Measurements from ENCODE around the gene RALGAPB.
"Not testable (repeated sequence)": the region's sequence is repeated elsewhere in the genome, so short reads cannot be mapped to it uniquely, and the experiment has no call there.

Gene RALGAPB

DNA sequence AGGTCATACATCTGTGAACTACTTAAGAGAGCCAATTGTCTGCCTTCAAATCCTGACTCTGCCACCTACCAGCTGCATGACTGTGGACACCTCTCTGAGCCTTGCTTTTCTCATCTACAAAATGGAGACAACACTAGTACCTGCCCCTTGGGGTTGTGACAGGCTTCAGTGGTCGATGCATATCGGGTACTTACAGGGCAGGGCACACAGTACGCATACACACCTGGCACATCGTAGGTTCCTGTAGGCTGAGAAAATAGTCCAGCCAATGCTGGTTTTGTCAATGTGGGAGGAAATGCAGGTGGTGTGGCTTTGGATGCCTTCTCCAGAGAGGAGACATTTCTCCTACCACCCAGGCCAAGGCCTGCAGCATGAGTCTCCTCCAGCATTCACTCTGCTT lies 110.7 kb downstream of the RALGAPB start:
- no peak for DNase-seq

DNA sequence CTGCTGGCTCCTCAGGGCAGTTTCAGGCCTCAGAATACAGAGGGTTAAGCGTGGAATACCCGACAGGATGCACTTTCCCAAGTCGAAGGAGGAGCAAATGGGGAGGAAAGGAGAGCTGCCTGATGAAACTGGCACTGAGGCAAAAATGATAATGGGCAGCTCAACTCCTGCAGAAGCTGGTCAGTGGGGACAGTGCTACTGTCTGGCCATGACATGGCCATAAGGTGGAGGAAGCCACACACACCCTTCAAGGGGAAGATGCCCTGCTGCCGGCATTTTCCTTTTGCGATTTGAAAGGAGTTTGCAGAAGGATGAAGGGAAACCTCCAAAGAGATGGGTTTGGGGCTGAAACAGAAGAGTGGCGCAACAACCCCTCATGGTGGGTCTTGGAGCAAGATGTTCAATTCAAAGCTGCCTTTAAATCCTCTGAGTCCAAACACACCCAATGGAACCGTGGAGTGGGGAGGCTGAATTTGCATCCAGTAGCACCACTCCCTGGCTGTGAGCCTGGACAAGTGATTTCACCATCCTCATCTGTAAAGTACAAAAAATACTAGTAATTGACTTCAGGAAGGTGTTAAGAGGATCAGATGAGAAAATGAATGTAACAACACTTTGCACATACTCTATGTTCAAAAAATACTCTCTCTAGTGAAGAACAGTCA lies 111.6 kb downstream of the RALGAPB start:
- no peak for DNase-seq

DNA sequence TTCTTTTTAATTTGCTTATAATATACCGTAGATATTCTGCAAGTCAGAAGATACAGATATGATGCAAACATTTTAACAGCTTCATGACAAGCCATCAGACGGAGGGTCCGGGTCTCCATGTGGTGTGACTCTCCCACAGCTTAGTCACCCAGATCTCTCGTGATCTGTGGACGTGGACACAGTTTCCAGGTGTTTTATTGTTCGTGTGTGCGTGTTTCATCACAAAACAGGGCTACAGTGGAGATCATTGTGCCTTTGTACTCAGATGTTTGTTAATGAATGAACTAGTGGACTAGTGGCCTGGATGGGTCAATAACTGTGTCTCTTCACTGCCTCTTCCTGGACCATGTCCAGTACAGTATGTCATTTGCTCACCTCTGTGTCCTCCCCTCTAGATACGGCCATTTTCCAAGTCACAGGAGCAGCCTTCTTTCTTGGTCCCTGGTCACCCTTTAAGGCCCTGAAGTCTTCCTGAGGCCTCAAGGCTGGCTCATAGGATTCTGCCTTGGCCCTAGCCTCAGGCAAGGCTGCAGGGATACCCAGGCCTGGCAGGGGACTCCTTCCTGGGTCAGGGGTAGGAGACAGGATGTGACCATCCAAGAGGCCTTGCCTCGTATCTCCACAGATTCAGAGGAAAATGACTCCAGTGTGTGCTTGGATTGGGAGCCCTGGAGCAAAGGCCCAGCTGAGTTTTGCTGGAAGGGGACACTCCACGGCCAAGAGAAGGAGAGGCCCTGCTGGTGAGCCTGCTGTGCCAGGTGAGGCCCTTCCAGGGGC lies 112.9 kb downstream of the RALGAPB start:
- DNase-seq, result no peak

DNA sequence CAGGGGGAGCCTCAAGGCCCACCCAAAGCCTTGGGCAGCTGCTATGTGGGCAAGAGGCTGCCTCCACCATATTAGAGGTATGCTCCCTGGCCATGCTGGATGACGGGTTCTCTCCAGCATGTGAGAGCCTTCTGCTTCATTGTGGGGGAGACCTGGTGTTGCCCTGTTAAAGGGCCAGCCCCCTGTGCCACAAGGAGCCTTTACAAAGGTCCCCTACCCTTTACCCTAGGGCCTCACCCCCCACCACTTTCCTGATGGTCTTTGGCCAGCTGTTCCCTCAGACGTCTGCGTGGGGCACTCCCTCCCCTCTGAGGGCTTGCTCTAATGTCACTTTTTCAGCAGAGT lies 113.5 kb downstream of the RALGAPB start:
- DNase-seq, result no peak

DNA sequence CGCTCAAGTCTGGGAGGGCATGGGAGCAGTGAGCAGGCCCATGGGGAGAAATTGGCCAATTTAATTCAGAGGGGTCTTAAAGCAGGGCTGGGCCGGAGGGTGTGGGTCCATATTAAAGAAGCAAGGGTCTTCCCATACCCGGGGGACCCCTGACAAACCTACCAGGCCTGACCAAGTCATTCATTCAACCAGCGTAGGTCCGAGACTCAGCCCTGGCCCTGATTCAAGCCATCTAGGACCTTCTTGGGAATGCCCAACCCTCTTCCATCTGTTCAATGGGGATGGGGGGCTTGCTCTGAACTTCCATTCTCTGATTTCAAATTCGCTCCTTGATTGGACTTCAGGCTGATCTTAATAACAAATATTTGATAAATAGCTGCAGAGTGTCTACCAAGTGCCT lies 115.7 kb downstream of the RALGAPB start:
- DNase-seq, result no peak

DNA sequence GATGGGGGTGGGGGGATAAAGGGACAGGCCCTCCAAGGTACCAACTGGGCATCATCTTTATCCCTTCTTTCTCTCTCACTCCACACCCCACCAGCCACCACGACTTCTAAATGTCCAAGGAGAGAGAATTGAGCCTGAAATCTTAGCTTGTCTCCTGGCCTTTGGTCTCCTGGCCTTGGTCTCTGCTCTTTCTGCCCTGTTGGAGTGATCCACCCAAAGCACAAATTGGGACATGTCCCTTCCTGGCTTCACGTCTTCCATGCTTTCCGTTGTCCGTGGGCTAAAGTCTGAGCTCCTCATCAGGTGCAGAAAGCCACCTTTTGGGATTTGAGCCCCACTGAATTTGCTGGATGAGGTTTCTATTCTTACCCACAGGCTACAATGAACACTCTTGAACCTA lies 116.7 kb downstream of the RALGAPB start:
- no peak for DNase-seq

DNA sequence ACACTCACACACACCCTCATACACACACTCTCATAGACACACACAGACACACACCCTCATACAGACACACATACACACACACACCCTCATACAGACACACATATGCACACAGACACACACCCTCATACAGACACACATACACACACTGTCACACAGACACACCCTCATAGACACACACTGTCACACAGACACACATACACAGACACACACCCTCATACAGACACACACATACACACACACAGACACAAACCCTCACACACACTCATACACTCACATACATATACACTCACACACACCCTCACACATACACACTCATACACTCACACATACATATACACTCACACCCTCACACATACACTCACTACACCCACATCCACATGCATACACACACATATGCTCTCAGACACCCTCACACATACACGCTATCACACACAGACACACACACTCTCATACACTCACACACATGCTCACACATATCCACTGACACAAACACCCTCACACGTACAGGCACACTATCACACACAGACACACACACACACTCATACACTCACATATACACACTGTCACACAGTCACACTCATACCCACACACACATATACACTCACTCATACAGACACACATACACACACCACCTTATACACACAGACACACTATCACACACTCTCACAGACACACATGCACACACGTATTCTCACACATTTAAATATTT lies 117.5 kb downstream of the RALGAPB start:
- DNase-seq, result no peak

DNA sequence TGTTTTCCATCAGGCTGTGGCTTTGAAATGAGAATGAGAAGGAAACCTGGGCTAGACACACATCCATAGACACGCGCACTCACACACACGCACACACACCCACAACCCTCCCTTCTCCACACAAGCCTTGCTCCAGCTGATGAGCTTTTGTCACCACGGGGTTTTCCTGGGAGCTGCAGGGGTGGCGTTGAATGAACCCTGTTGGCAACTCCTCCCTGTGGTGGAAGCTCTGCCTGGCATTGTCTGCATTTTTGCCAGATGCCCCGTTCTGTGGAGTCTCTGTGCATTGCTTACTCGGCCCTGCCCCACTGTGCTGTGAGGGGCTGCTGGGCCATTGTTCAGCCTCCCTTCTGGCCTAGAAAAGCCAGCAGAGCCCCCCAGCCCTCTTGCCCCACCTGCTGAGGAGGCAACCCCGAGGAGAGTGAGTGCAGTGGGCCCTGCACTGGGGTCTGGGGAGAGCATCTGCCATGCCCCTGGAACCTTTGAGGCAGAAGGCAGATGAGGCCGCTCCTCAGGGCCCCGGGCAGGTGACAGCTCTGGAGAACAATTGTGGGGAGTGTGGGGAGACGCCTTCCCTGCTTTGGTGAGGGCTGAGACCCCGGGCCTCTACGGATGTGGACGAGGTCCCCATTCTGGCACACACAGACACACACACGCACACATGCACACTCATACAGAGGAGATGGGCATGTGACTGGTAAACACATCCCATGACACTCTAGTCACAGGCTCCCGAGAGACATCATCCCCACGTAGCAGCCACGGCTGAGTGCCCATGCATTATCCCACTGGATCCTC lies 118.2 kb downstream of the RALGAPB start:
- peak in 14 of 56 donors; percentile 2 to 50 (median 24) for DNase-seq

DNA sequence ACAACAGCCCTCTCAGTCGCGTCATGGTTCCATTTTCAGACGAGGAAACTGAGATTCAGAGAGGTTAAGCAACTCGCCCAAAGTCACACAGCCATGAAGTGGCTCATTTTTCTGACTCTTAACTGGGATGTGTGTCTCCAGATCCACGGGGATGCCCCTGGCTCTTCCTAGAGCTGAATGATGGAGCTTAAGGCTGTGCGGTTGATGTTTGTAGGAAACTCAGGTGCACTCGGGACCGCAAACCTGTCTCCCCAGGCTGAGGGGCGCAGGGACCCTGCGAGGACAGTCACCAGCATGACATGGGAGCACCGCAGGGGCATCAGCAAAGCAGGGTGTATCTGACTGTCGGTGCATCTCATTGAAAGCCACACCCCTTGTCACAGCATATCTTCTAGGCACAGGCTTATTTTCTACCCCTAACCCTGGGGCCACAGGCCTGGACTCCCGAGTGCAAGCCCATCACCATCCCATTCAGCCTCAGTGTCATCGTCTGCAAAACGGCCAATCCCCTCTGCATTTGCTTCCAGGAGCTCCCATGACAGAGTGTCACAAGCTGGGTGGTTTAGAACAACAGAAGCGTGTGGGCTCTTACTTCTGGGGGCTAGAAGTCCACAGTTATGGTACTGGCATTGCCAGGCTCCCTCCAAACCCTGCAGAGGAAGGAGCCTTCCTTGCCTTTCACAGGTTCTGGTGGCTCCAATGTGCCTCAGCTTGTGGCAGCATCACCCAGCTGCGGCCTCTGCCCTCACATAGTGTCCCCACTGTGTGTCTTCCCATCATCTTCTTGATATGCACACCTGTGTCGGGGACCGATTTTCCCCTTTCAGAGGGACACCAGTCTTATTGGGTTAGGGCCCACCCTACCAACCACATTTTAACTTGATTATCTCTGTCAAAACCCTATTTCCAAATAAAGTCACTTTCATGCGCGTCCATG lies 119.1 kb downstream of the RALGAPB start:
- DNase-seq, result no peak

DNA sequence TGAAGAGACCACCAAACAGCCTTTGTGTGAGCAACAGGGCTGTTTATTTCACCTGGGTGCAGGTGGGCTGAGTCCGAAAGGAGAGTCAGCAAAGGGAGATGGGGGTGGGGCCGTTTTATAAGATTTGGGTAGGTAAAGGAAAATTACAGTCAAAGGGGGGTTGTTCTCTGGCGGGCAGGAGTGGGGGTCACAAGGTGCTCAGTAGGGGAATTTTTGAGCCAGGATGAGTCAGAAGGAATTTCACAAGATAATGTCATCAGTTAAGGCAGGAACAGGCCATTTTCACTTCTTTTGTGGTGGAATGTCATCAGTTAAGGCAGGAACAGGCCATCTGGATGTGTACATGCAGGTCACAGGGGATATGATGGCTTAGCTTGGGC lies 119.8 kb downstream of the RALGAPB start:
- DNase-seq, result not testable (repeated sequence)

DNA sequence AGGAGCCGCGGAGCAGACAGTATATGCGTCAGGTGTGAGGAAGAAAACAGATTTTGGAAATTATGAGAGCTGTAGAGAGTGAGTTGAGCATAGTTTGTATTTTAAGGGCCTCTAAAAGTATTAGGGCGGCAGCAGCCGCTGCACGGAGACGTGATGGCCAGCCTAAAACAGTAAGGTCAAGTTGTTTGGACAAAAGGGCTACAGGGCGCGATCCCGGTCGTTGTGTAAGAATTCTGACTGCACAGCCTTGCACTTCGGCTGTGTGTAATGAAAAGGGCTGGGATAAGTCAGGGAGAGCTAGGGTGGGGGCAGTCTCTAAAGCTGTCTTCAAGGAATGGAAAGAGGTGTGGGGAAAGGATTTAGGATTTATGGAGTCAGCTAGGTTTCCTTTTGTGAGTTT lies 121.6 kb downstream of the RALGAPB start:
- not testable (repeated sequence) for DNase-seq

DNA sequence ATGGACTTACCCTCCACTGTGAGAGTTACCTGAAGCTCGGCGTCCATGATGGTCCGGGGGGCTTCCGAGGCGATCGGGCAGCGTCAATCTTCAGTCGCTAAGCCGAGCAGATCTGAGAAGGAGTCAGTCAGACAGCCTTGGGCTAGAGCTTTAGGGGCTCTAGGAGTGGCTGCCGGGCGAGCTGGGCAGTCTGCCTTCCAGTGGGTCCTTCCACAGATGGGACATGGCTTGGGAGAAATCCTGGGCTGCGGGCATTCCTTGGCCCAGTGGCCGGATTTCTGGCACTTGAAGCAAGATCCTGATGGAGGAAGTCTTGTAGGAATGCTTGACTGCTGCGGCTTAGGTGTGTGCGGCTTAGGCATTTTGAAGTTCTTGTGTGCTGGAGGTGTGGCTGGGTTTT lies 123.2 kb downstream of the RALGAPB start:
- not testable (repeated sequence) for DNase-seq

DNA sequence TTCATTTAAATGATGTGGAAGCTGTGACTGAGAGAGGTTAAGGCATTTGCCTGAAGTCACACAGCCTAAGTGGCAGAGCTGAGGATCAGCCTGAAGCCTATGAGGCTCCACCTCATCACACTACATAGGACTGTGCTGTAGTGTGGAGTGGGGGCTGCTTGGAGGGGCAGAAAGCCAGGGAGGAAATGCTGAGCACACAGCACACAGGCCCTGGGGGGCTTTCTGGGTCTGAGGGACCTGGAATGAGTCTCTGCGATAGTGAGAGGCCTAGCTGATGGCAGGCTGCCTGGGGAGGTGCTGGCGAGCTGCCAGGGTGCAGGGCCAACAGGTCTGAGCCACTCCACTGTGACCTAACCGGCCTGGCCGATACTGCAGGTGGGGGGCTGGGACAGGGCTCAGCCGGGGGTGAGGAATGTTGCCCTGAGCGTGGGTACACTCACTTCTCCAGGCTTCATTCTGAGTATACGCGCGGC lies 126.8 kb downstream of the RALGAPB start:
- no peak for DNase-seq

DNA sequence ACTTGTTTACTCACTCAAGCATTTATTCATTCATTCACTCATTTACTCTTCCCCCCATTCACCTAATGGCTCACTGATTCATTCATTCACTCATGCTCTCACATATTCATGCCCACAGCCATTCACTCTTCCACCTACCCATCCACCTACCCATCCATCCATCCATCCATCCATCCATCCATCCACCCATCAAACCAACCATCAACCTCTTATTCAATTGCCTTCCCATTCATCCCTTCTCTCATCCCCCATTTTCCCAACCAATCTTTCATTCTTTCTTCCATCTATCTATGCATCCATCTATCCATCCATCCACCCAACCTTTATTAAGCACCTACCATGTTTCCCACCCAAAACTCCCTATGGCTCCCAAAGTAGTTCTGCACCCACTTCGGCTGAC lies 127.4 kb downstream of the RALGAPB start:
- no peak for DNase-seq

DNA sequence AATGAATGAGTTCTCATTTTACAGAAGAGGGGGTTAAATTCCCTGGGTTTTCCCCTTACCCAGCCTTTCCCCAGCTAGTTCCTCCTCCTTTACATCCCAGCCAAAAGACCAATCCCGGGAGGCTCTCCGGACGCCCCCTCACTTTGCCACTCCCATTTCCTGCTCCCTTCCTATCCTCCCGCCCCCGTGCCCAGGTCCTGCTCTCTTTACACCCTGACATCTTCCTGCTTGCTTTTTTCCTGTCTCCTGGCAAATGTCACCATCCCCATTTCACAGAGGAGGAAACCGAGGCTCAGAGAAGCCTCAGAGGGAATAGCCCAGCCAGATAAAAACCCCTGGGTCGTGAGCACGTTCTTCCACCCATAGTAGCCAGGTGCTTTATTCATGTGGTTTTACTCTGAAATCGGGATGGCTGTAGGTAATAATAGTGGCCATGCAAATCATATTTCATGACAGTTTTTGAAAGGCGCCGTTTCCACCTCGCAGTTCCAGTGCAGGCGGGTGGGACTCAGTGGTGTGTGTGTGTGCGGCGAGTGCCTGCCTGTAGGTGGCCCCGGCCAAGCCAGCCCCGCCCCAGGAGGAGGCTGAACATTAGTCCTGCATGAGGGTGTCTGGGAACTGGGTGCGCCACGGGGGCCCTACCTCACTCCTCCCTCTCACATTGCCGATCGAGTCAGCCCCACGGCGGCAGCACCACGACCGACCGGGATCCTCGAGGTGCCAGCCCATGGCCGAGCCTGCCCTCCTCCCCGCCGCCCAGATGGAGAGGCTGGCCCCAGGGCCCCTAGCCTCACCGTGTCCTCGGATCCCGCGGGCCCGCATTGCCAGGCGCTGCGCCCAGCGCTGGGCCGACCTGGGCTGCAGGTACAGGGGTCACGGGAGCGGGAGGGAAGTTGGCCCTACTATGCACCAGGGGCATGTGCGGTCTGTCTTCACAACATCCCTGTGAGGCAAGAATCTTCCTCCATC lies 128.9 kb downstream of the RALGAPB start, which contains the start of gene ARHGAP40:
Gene ARHGAP40 (plus strand): TSS at position 594 of the 969 bp plus-strand sequence.
- DNase-seq, result peak in 12 of 56 donors; percentile 0 to 35 (median 9)

DNA sequence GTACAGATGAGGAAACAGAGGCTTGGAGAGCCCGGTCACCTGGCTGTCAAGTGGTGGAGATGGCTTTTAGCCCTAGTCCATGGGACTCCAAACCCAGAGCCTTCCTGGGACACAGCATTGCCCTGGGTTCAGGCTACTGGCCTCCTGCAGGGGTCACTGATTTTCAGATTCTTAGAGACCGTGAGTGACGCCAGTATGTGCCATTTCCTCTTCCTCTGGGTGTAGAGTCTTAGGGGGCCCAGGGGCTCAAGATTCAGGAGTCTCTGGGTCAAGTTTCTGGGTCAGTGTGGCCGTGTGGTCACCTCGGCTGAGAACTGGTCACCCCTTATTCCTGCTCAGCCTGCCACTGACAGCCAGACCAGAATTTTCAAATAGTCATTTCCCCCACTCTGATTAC lies 129.5 kb downstream of the RALGAPB start:
- DNase-seq, result no peak

DNA sequence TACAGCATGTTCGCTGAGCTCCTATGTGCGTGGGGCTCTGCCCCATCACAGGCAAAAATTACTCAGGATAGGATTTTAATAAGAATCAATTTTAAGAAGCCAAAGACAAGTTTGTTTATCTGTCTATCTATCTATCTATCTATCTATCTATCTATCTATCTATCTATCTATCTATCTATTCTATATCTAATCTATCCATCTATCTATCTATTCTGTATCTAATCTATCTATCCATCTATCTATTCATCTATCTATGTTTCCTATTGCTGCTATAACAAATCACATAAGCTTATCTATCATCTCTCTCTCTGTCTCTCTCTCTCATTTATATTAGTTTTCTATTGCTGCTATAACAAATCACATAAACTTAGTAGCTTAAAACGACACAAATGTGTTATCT lies 130.6 kb downstream of the RALGAPB start:
- no peak for DNase-seq

DNA sequence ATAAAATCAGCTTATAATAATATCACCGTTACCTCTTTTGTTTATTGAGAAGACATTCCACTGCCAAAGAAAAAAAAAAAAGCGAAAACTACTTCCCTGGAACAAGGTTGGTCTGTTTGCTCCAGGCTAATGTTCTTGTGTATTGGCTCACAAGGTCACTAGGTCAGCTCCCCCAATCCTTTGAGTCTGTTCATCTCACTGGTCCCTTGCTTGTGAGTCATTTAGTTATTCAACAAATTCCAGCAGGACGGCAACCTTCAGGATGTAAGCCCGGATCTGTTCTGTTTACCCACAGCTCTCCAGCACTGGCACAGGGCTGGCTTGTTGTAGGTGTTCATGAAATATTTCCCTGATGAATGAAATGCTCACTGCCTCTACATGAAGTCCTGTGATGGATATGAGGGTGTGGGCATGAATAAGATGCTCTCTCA lies 132.2 kb downstream of the RALGAPB start:
- no peak for DNase-seq

DNA sequence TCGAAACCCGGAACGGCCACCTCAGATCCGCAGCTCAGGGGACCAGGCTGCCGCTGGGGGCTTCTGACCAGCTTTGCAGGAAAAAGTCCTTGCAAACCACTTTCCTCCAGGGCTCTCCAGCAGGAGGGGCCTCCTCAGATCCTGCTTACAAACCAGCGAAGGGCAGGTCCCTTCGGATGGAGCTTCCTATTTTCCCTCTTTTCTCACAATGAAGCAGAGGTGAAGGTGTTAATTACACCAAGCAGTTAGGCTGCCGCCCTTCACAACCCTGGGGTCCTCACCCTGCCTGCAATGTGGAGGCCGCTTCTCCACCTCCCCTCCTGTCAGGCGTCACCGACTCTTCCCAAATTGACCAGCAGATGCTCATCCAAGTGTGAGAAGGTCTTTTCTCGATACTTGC lies 134.7 kb downstream of the RALGAPB start:
- DNase-seq, result no peak

All from nucleus accumbens (tissue), 56 donors.